Right lobe of liver (tissue), 6 donors: Measurements from ENCODE around the gene LRRC73. TPM values are rescaled to one million over a fixed set of nuclear protein-coding genes. Genes with fewer than 3 reads are reported as not detected.

Experiments
- ATAC-seq, 4 donors: fragments of 200-7000 bp; cut with Tn5 transposase; one replicate each; pipeline ENCODE4 v1.9.1; 2020; ENCODE audit warnings: mild to moderate bottlenecking in 4 of 4, moderate library complexity in 4 of 4
- DNase-seq, 3 donors: peaks; one replicate each; pipeline ENCODE4 v3.0.0-alpha.2; 2020
- H3K27ac ChIP-seq, 3 donors: fragments of 200-600 bp; one replicate each; pipeline ENCODE4 v1.8.0; 2022
- H3K27me3 ChIP-seq, 2 donors: fragments of 200-600 bp; one replicate each; pipeline ENCODE4 v1.8.0; 2022
- H3K36me3 ChIP-seq, 4 donors: fragments of 200-600 bp; sonication (generic) in 1 of 4; one replicate each; pipeline versions ENCODE4 v1.5.1 to v1.8.0; 2017 to 2022; ENCODE audit warnings: control low read depth in 1 of 4
- H3K4me1 ChIP-seq, 4 donors: fragments of 200-600 bp; sonication (generic) in 1 of 4; one replicate each; pipeline versions ENCODE4 v1.5.1 to v1.8.0; 2017 to 2022; ENCODE audit warnings: control low read depth in 1 of 4
- H3K4me3 ChIP-seq, 3 donors: fragments of 200-600 bp; one replicate each; pipeline ENCODE4 v1.8.0; 2022
- H3K9me3 ChIP-seq, 4 donors: fragments of 200-600 bp; sonication (generic) in 1 of 4; one replicate each; pipeline versions ENCODE4 v1.5.1 to v1.8.0; 2017 to 2022; ENCODE audit warnings: control low read depth in 1 of 4
- CTCF ChIP-seq, 4 donors: fragments of 200-600 bp in 3 of 4; fragments of 450-650 bp in 1 of 4; IDR thresholded peaks; one replicate each; pipeline versions ENCODE4 v1.5.1 to v1.8.0; 2016 to 2022; ENCODE audit warnings: antibody characterized with exemption in 4 of 4, mild to moderate bottlenecking in 2 of 4
- POLR2A ChIP-seq: fragments of 450-650 bp; IDR thresholded peaks from one replicate; pipeline ENCODE4 v1.6.1; 2017; ENCODE audit warnings: antibody characterized with exemption, mild to moderate bottlenecking
- WGBS: methylation state at CpG from one replicate; pipeline ENCODE4 v1.1.6; 2018; ENCODE audit warnings: low coverage, low lambda C conversion rate; ENCODE audit not compliant: insufficient coverage; ENCODE audit errors: missing lambda C conversion rate; 5-methylcytosine and 5-hydroxymethylcytosine counted together
- intact Hi-C, 2 donors: fragments of 100-400 bp; cut with DNase I; formaldehyde crosslinking; loops; one replicate each; pipeline versions ENCODE4 v1.11.2 to v1.14.1; 2022
- total RNA-seq, 6 experiments: library from RNA; depleted of rRNA in 2 of 6; stranded (reverse); fragments of >200 nt in 2 of 6; fragmentation: NEBNext Ultra II Directional in 3 of 6; extraction: Animal tissue kit (Norgen Biotek cat#: 25700) in 3 of 6; gene quantifications; one replicate each; pipeline versions ENCODE4 v1.1.0 to v1.2.4, GENCODE V29; 2016 to 2023
- donor health status: DM: no; HTN: yes; CAD: no.
- donor health status: DM: no; HTN: no; CAD: no.
- donor health status: DM: no; HTN: no; CAD: no.
- donor health status: DM: no; HTN: yes; CAD: no.
- donor health status: DM: no; HTN: yes; CAD: no.

Gene LRRC73
- total RNA-seq, 6 experiments from 2014 or later, result 0.12 to 0.43 (median 0.26) TPM; not detected in 1

GRCh38 chr6:43478008-43478372 lies 32.2 kb downstream of the LRRC73 start:
- Histone ChIP-seq H3K27ac (peak overlapping the region; percentile 51 to 70 (median 64)), H3K9me3 (no peaks in the 10 kb centered on the region), H3K36me3 (no peaks in the 10 kb centered on the region), H3K4me1 (peaks cover 0 to 30% (median 6%) of the 10 kb centered on the region in 4 donors), H3K4me3 (peak overlapping the region; percentile 67 to 76 (median 73)), H3K27me3 (no peaks in the 10 kb centered on the region)
- no peak for ATAC-seq
- intact Hi-C loops, result no loop called here
- 13% methylated on average over 3 of the region's 3 CpGs for WGBS
- TF ChIP-seq CTCF (IDR thresholded peaks at IDR 0.05) (no peak), POLR2A (no peak)
- DNase-seq, result no peak

- ATAC-seq, result peak; percentile 100
- Histone ChIP-seq H3K4me3 (peak within 1 kb of the TSS; percentile 67 to 76 (median 73)), H3K27ac (peak within 1 kb of the TSS; percentile 51 to 70 (median 64)), H3K9me3 (no peaks in the 10 kb centered on the region), H3K4me1 (peaks cover 0 to 30% (median 6%) of the 10 kb centered on the region in 4 donors), H3K27me3 (no peaks in the 10 kb centered on the region), H3K36me3 (no peaks in the 10 kb centered on the region)
- peak; percentile 94 for DNase-seq
- intact Hi-C loops, result no loop called here
- TF ChIP-seq POLR2A (peak; percentile 72), CTCF (IDR thresholded peaks at IDR 0.05) (no peak)
- WGBS, result 2% methylated on average over 34 of the region's 34 CpGs
Measured at GRCh38 chr6:43477235-43478007, 32.7 kb downstream of the LRRC73 start, which contains the start of gene TJAP1. TSS of gene TJAP1 (plus strand) at chr6:43477570. CDS start at chr6:43499002, 21,432 bp downstream.

GRCh38 chr6:43476746-43477145 lies 33.4 kb downstream of the LRRC73 start:
- intact Hi-C loops, result no loop called here
- ATAC-seq (no peak), DNase-seq (no peak)
- TF ChIP-seq CTCF (IDR thresholded peaks at IDR 0.05) (no peak), POLR2A (no peak)
- WGBS, result 44% methylated on average over 2 of the region's 2 CpGs
- Histone ChIP-seq H3K4me1 (peaks cover 0 to 26% (median 5%) of the 10 kb centered on the region in 4 donors), H3K9me3 (no peaks in the 10 kb centered on the region), H3K27ac (no peak overlapping the region), H3K27me3 (no peaks in the 10 kb centered on the region), H3K4me3 (peak overlapping the region in 2 of 3 donors; percentile 73 to 76), H3K36me3 (no peaks in the 10 kb centered on the region)

- Histone ChIP-seq H3K27ac (no peak overlapping the region), H3K4me1 (peaks cover 0 to 13% (median 5%) of the 10 kb centered on the region in 4 donors), H3K36me3 (no peaks in the 10 kb centered on the region), H3K4me3 (no peak overlapping the region), H3K9me3 (no peaks in the 10 kb centered on the region), H3K27me3 (no peaks in the 10 kb centered on the region)
- no peak for DNase-seq
- intact Hi-C loops, result no loop called here
- ATAC-seq, result no peak
- no peak for TF ChIP-seq CTCF (IDR thresholded peaks at IDR 0.05)
- no peak for TF ChIP-seq POLR2A
- WGBS, result no CpG with 5 or more reads among the region's 6 CpGs
Measured at GRCh38 chr6:43475516-43475915, 34.6 kb downstream of the LRRC73 start.
